WTC11 (cell line): ENCODE data around the gene SRP14. TPM values are rescaled to one million over a fixed set of nuclear protein-coding genes. Genes with fewer than 3 reads are reported as not detected.

ENCODE experiments used
- ARID4B ChIP-seq: sonication (generic); formaldehyde crosslinking; IDR thresholded peaks from 2 replicates; pipeline ENCODE4 v1.8.0; 2023; ENCODE audit warnings: missing genetic modification reagents, mild to moderate bottlenecking, borderline replicate concordance
- ATF1 ChIP-seq: sonication (generic); formaldehyde crosslinking; IDR thresholded peaks from 2 replicates; pipeline ENCODE4 v1.8.1; 2023; ENCODE audit warnings: mild to moderate bottlenecking, moderate library complexity, missing genetic modification reagents
- CREB1 ChIP-seq: sonication (generic); formaldehyde crosslinking; IDR thresholded peaks from 2 replicates; pipeline ENCODE4 v1.8.0; 2023; ENCODE audit warnings: mild to moderate bottlenecking, missing genetic modification reagents
- FOXJ3 ChIP-seq: sonication (generic); formaldehyde crosslinking; IDR thresholded peaks from 2 replicates; pipeline ENCODE4 v1.9.0; 2021; ENCODE audit warnings: missing genetic modification reagents, mild to moderate bottlenecking, borderline replicate concordance
- FOXK1 ChIP-seq: sonication (generic); formaldehyde crosslinking; IDR thresholded peaks from 2 replicates; pipeline ENCODE4 v1.8.0; 2022; ENCODE audit warnings: mild to moderate bottlenecking, moderate library complexity, missing genetic modification reagents
- HMGA2 ChIP-seq: fragments of 250-450 bp; sonication (Bioruptor Pico); IDR thresholded peaks from 2 replicates; pipeline ENCODE4 v1.4.0; 2021; ENCODE audit warnings: mild to moderate bottlenecking, moderate library complexity
- HMGXB4 ChIP-seq: sonication (generic); formaldehyde crosslinking; IDR thresholded peaks from 2 replicates; pipeline ENCODE4 v1.8.1; 2023; ENCODE audit warnings: mild to moderate bottlenecking, moderate library complexity, missing genetic modification reagents
- NFYB ChIP-seq: sonication (generic); formaldehyde crosslinking; conservative IDR thresholded peaks from 2 replicates; pipeline ENCODE4 v1.8.0; 2022; ENCODE audit warnings: low read depth, missing genetic modification reagents
- NR3C1 ChIP-seq: sonication (generic); formaldehyde crosslinking; conservative IDR thresholded peaks from 2 replicates; pipeline ENCODE4 v1.8.1; 2023; ENCODE audit warnings: low read depth, mild to moderate bottlenecking, missing genetic modification reagents
- OVOL2 ChIP-seq: fragments of 250-450 bp; sonication (Bioruptor Pico); IDR thresholded peaks from 2 replicates; pipeline ENCODE4 v1.9.0; 2021; ENCODE audit warnings: mild to moderate bottlenecking, borderline replicate concordance
- SP1 ChIP-seq: sonication (generic); formaldehyde crosslinking; conservative IDR thresholded peaks from 2 replicates; pipeline ENCODE4 v1.8.1; 2022; ENCODE audit warnings: missing genetic modification reagents
- TEAD1 ChIP-seq: sonication (generic); formaldehyde crosslinking; IDR thresholded peaks from 2 replicates; pipeline ENCODE4 v1.8.0; 2022; ENCODE audit warnings: mild to moderate bottlenecking, missing genetic modification reagents
- ZNF138 ChIP-seq: sonication (generic); formaldehyde crosslinking; conservative IDR thresholded peaks from 2 replicates; pipeline ENCODE4 v1.8.1; 2022; ENCODE audit warnings: mild to moderate bottlenecking, moderate library complexity, missing genetic modification reagents
- total RNA-seq: library from RNA; stranded (reverse); gene quantifications from 3 replicates; pipeline ENCODE4 v1.2.3, GENCODE V29; 2021
- TF ChIP-seq, protein P1 (sequence below): sonication (generic); formaldehyde crosslinking; IDR thresholded peaks from 2 replicates; pipeline ENCODE4 v1.8.0; 2022; ENCODE audit warnings: missing genetic modification reagents
- TF ChIP-seq, protein P2 (sequence below): sonication (generic); formaldehyde crosslinking; IDR thresholded peaks from 2 replicates; pipeline ENCODE4 v1.8.1; 2023; ENCODE audit warnings: mild to moderate bottlenecking, missing genetic modification reagents, moderate library complexity
- TF ChIP-seq, protein P3 (sequence below): sonication (generic); formaldehyde crosslinking; IDR thresholded peaks from 2 replicates; pipeline ENCODE4 v1.8.0; 2023; ENCODE audit warnings: mild to moderate bottlenecking, missing genetic modification reagents
- TF ChIP-seq, protein P4 (sequence below): sonication (generic); formaldehyde crosslinking; IDR thresholded peaks from 2 replicates; pipeline ENCODE4 v1.8.0; 2022; ENCODE audit warnings: mild to moderate bottlenecking, missing genetic modification reagents
- TF ChIP-seq, protein P5 (sequence below): sonication (generic); formaldehyde crosslinking; IDR thresholded peaks from 2 replicates; pipeline ENCODE4 v1.8.1; 2022; ENCODE audit warnings: low read depth, missing genetic modification reagents, borderline replicate concordance
- TF ChIP-seq, protein P6 (sequence below): sonication (generic); formaldehyde crosslinking; IDR thresholded peaks from 2 replicates; pipeline ENCODE4 v1.8.0; 2022; ENCODE audit warnings: mild to moderate bottlenecking, missing genetic modification reagents

SRP14 gene
- total RNA-seq, 1 experiment from 2014 or later: 190 TPM

DNA sequence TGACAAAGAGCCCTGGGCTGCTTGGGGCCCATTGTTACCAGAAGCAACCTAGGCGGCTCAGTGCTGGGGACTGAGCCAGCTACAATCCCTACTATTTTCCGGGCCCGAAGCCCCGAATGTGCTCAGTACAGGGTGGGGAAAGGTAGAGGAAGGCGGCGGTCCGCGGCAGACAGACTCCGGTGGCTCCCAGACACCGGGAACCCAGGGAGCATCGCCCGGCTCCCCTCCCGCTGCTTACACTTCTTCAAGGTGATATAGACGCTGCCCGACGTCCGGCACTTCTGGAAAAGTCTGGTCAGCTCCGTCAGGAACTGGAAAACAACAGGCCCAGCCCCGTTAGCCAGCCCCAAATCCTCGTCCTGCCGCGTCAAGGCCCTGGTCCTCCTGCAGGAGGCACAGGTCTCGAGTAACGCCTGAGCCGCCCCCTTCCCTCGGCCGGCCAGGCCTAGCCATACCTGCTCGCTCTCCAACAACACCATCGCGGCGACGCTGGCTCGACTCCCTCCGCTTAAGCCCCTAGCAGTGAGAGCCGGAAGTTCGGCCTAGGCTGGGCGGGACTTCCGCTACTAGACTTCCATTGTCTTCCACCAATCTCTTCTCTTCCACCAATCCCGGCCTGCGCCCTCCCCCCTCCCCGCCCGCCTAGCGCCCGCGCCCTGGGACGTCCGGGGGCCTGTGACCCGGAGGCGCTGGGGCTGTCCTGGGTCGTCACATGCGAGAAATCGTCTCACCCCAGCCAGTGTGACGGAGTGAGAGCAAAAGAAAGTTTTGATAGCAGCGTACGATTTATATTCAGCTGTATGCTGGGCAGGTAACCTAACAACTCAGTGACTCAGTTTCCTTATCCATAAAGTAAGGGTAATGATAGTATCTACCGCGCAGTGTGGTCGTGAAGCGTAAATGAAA is at the start of gene SRP14 (continued):
- TF ChIP-seq OVOL2 (no peak), FOXJ3 (CRISPR knock-in tag) (no peak), CREB1 (CRISPR knock-in tag) (no peak), HMGXB4 (CRISPR knock-in tag) (no peak), FOXK1 (CRISPR knock-in tag) (peak; percentile 74; the same call in 1 of the 2 replicates), SP1 (CRISPR knock-in tag) (peak; percentile 74), TEAD1 (CRISPR knock-in tag) (peak; percentile 26; the same call in 1 of the 2 replicates), HMGA2 (CRISPR knock-in tag) (no peak), ATF1 (CRISPR knock-in tag) (no peak), ZNF138 (no peak), NR3C1 (CRISPR knock-in tag) (no peak), ARID4B (CRISPR knock-in tag) (peak; percentile 85), NFYB (CRISPR knock-in tag) (peak; percentile 60; the same call in 1 of the 2 replicates)
- TF ChIP-seq, protein P1, sequence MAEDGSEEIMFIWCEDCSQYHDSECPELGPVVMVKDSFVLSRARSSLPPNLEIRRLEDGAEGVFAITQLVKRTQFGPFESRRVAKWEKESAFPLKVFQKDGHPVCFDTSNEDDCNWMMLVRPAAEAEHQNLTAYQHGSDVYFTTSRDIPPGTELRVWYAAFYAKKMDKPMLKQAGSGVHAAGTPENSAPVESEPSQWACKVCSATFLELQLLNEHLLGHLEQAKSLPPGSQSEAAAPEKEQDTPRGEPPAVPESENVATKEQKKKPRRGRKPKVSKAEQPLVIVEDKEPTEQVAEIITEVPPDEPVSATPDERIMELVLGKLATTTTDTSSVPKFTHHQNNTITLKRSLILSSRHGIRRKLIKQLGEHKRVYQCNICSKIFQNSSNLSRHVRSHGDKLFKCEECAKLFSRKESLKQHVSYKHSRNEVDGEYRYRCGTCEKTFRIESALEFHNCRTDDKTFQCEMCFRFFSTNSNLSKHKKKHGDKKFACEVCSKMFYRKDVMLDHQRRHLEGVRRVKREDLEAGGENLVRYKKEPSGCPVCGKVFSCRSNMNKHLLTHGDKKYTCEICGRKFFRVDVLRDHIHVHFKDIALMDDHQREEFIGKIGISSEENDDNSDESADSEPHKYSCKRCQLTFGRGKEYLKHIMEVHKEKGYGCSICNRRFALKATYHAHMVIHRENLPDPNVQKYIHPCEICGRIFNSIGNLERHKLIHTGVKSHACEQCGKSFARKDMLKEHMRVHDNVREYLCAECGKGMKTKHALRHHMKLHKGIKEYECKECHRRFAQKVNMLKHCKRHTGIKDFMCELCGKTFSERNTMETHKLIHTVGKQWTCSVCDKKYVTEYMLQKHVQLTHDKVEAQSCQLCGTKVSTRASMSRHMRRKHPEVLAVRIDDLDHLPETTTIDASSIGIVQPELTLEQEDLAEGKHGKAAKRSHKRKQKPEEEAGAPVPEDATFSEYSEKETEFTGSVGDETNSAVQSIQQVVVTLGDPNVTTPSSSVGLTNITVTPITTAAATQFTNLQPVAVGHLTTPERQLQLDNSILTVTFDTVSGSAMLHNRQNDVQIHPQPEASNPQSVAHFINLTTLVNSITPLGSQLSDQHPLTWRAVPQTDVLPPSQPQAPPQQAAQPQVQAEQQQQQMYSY (CRISPR knock-in tag): peak; percentile 14; the same call in 1 of the 2 replicates
- TF ChIP-seq, protein P2, sequence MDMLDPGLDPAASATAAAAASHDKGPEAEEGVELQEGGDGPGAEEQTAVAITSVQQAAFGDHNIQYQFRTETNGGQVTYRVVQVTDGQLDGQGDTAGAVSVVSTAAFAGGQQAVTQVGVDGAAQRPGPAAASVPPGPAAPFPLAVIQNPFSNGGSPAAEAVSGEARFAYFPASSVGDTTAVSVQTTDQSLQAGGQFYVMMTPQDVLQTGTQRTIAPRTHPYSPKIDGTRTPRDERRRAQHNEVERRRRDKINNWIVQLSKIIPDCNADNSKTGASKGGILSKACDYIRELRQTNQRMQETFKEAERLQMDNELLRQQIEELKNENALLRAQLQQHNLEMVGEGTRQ: no peak
- TF ChIP-seq, protein P3, sequence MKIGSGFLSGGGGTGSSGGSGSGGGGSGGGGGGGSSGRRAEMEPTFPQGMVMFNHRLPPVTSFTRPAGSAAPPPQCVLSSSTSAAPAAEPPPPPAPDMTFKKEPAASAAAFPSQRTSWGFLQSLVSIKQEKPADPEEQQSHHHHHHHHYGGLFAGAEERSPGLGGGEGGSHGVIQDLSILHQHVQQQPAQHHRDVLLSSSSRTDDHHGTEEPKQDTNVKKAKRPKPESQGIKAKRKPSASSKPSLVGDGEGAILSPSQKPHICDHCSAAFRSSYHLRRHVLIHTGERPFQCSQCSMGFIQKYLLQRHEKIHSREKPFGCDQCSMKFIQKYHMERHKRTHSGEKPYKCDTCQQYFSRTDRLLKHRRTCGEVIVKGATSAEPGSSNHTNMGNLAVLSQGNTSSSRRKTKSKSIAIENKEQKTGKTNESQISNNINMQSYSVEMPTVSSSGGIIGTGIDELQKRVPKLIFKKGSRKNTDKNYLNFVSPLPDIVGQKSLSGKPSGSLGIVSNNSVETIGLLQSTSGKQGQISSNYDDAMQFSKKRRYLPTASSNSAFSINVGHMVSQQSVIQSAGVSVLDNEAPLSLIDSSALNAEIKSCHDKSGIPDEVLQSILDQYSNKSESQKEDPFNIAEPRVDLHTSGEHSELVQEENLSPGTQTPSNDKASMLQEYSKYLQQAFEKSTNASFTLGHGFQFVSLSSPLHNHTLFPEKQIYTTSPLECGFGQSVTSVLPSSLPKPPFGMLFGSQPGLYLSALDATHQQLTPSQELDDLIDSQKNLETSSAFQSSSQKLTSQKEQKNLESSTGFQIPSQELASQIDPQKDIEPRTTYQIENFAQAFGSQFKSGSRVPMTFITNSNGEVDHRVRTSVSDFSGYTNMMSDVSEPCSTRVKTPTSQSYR (CRISPR knock-in tag): 0 out of 2 replicates have a peak, but pooled peaks have one; percentile 16
- TF ChIP-seq, protein P4, sequence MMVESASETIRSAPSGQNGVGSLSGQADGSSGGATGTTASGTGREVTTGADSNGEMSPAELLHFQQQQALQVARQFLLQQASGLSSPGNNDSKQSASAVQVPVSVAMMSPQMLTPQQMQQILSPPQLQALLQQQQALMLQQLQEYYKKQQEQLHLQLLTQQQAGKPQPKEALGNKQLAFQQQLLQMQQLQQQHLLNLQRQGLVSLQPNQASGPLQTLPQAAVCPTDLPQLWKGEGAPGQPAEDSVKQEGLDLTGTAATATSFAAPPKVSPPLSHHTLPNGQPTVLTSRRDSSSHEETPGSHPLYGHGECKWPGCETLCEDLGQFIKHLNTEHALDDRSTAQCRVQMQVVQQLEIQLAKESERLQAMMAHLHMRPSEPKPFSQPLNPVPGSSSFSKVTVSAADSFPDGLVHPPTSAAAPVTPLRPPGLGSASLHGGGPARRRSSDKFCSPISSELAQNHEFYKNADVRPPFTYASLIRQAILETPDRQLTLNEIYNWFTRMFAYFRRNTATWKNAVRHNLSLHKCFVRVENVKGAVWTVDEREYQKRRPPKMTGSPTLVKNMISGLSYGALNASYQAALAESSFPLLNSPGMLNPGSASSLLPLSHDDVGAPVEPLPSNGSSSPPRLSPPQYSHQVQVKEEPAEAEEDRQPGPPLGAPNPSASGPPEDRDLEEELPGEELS (CRISPR knock-in tag): peak; percentile 66; the same call in 1 of the 2 replicates
- TF ChIP-seq, protein P5, sequence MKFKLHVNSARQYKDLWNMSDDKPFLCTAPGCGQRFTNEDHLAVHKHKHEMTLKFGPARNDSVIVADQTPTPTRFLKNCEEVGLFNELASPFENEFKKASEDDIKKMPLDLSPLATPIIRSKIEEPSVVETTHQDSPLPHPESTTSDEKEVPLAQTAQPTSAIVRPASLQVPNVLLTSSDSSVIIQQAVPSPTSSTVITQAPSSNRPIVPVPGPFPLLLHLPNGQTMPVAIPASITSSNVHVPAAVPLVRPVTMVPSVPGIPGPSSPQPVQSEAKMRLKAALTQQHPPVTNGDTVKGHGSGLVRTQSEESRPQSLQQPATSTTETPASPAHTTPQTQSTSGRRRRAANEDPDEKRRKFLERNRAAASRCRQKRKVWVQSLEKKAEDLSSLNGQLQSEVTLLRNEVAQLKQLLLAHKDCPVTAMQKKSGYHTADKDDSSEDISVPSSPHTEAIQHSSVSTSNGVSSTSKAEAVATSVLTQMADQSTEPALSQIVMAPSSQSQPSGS (CRISPR knock-in tag): no peak
- TF ChIP-seq, protein P6, sequence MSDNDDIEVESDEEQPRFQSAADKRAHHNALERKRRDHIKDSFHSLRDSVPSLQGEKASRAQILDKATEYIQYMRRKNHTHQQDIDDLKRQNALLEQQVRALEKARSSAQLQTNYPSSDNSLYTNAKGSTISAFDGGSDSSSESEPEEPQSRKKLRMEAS (CRISPR knock-in tag): peak; percentile 49
